Right lobe of liver (tissue), 4 donors: ENCODE results near the gene CROT.

Experiments
- POLR2A ChIP-seq: fragments of 450-650 bp; IDR thresholded peaks from one replicate; pipeline ENCODE4 v1.6.1; 2017; ENCODE audit warnings: antibody characterized with exemption, mild to moderate bottlenecking
- TF ChIP-seq, protein P1 (sequence below), 4 donors: fragments of 200-600 bp in 3 of 4; fragments of 450-650 bp in 1 of 4; IDR thresholded peaks; one replicate each; pipeline versions ENCODE4 v1.5.1 to v1.8.0; 2016 to 2022; ENCODE audit warnings: antibody characterized with exemption in 4 of 4, mild to moderate bottlenecking in 2 of 4
- donor health status: DM: no; HTN: no; CAD: no.
- donor health status: DM: no; HTN: no; CAD: no.
- donor health status: DM: no; HTN: yes; CAD: no.

- TF ChIP-seq, protein P1, sequence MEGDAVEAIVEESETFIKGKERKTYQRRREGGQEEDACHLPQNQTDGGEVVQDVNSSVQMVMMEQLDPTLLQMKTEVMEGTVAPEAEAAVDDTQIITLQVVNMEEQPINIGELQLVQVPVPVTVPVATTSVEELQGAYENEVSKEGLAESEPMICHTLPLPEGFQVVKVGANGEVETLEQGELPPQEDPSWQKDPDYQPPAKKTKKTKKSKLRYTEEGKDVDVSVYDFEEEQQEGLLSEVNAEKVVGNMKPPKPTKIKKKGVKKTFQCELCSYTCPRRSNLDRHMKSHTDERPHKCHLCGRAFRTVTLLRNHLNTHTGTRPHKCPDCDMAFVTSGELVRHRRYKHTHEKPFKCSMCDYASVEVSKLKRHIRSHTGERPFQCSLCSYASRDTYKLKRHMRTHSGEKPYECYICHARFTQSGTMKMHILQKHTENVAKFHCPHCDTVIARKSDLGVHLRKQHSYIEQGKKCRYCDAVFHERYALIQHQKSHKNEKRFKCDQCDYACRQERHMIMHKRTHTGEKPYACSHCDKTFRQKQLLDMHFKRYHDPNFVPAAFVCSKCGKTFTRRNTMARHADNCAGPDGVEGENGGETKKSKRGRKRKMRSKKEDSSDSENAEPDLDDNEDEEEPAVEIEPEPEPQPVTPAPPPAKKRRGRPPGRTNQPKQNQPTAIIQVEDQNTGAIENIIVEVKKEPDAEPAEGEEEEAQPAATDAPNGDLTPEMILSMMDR (IDR thresholded peaks at IDR 0.05): no peak
- no peak for TF ChIP-seq POLR2A
These were observed 22.6 kb upstream of the CROT start for GRCh38 chr7:87322912-87323311.
